DMS153 treated with DMSO at 0.1 percent for 48 hours (cell line): ENCODE results near the gene LUZP1.
A peak's percentile ranks its signal among the peaks of the same experiment; 100 is the strongest.
"Not testable (repeated sequence)": the region's sequence is repeated elsewhere in the genome, so short reads cannot be mapped to it uniquely, and the experiment has no call there.

ENCODE experiments used
- DNase-seq: peaks from one replicate; lab custom pipeline; 2025; ENCODE audit not compliant: unreplicated experiment; lab: John Stamatoyannopoulos, UW

LUZP1 gene

DNA sequence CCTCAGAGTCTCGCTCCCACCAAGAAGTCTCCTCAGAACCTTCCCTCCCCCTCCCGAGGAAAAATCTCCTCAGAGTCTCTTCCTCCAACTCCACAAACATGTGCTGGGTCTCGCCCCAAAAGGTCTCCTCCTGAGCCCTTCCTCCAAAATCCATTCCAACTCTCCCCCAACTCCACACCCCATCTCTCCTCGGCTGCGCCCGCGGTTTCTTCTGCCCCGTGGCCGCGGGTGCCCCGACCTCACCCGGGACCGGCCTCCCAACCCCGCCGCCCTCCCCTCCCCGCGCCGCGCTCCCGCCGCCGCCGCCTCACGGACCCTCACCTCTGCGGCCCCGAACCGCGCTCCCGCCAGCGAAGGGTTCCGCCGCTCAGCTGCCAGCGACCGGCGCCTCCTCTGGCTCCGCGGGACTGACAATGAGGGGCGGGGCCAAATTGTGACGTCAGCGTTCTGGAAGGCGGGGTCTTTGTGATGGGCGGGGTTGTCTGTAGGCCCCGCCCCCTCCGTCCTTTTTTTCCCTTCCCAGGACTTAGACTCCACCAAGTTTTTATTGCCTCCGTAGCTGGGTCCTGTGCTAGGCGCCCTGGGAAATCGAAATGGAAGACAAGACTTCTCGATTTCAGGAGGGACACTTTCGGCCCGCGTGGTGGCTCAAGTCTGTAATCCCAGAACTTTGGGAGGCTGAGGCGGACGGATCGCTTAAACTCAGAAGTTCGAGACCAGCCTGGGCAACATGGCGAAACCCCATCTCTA lies at the start of gene LUZP1:
LUZP1 (minus strand) TSS at position 412 of the 750 bp plus-strand sequence.
- DNase-seq, result peak; percentile 68

DNA sequence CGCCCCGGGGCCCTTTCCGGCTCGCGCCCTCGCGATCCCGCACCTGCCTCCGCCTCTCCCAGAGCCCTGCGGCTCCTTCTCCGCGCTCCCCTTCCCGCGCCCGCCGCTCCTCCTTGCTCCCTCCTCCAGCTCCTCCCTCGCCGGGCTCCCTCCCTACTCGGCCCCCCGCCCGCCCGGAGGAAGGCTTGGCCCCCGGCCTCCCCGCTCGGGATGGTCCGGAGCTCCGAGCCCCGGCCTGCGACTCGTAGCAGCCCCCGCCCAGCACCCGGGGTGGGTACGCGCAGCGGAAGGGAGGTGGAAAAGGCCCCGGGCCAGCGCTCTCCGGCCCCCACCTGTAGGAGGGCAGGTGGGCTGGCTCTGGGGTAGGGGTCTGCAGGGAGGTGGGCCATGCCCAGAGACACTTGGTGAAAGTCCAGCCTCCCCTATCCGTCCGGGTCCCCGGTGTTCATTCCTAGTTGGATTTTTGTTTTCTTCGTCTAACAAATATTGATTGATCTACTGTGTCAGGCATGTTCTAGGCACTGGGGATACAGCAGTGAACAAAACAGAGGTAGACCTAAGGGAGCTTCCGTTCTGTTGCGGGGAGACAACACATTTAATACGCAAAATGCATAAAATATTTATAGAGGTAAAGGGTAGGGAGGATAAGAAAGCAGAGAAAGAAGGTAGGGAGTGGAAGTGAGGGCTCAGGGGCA lies 48.9 kb upstream of the LUZP1 start, which contains the start of gene HTR1D:
HTR1D (minus strand) TSS at position 82 of the 695 bp plus-strand sequence. CDS start 23,283 bp downstream, outside the sequence.
- DNase-seq, result no peak

- no peak for DNase-seq
Measured at GRCh38 chr1:23216771-23217420, 48.2 kb upstream of the LUZP1 start.

DNA sequence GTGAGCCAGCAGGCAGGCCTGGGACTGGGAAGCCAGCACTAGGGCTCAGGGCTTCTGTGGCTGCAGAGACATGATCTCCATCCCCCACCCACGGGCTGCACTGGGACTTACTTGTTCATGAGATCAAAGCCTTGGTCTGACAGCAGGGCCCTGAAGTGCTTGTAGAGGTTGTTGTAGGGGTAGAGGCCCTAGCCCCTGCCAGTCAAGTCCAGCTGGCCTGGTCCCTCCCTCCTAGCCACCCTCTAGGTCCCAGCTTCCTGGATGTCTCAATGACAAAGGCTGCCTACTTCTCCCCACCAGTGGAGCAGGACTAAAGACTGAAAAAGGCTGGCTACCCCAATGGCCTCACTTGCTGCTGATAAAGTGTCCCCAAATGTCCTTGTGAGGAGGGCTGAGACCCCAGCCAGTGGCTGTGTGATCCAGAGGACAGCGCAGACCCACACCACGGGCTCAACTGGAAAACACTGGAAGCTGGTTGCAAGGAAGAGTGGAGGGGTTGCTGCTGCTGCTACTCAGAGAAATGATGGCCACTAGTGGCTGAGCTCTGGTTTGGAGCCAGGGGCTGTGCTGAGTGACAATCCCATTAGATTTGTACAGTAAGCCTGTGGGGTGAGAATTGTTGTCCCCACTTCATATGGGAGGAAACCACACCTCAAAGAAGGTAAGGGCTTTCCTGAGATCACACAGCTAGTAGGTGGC lies 47.2 kb upstream of the LUZP1 start:
- DNase-seq, result no peak

DNA sequence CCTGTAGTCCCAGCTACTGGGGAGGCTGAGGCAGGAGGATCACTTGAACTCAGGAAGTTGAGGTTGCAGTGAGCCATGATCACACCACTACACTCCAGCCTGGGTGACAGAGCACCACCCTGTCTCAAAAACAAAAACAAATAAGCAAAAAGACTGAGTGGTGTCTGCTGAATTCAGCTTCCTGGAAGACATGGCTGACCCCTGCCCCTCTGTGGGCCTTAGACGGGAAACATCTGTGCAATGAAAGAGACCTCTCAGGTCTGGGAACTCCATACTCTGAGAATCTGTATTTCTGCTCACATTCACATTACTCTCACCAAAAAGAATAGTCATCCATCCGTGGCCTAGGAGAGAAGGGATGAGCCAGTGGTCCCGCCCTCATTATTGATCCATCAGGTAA lies 46.6 kb upstream of the LUZP1 start:
- no peak for DNase-seq

- no peak for DNase-seq
Measured at GRCh38 chr1:23214640-23215039, 46.0 kb upstream of the LUZP1 start.

- no peak for DNase-seq
Measured at GRCh38 chr1:23211955-23212354, 43.3 kb upstream of the LUZP1 start.

DNA sequence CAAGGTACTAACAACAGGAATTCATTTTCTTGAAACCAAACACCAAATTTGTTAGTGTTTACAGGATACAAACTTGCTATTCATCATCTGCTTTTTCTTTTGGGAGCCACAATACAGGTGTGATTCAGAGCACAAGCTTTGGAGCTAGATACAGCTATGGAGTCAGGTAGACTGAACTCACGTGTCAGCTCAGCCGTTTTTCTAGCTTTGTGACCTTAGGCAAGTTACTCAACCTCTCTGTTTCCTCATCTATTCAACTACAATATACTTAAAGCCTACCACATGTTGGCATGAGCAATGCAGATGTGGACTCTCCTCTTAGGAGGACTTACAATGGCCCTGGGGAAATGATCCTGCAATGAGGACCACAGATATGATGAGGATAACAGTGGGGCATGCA lies 42.3 kb upstream of the LUZP1 start:
- DNase-seq, result no peak

- no peak for DNase-seq
Measured at GRCh38 chr1:23210351-23210785, 41.7 kb upstream of the LUZP1 start.

GRCh38 chr1:23209770-23210169 lies 41.1 kb upstream of the LUZP1 start:
- DNase-seq, result no peak

GRCh38 chr1:23208527-23208926 lies 39.9 kb upstream of the LUZP1 start:
- no peak for DNase-seq

- not testable (repeated sequence) for DNase-seq
Measured at GRCh38 chr1:23207733-23208132, 39.1 kb upstream of the LUZP1 start.

DNA sequence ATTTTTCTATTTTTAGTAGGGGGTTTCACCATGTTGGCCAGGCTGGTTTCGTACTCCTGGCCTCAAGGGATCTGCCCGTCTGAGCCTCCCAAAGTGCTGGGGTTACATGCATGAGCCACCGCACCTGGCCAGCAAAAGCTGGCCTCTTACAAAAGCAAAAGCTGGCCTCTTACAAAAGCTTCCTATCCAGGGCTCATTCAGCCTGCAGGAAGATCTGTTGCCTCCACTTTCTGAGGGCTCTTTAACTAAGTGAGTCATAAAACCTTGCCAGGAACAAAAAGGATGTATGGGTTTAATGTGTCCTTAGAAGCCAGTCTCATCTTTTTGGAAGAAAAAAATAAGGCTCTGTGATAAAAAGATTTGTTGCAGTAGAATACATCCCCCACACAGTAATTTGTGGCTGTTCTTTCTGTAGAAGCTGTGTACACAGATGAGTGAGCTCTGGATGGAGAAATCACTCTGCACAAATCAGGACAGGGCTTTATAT lies 33.6 kb upstream of the LUZP1 start:
- peak; percentile 17 for DNase-seq

- no peak for DNase-seq
Measured at GRCh38 chr1:23200883-23201282, 32.2 kb upstream of the LUZP1 start.

DNA sequence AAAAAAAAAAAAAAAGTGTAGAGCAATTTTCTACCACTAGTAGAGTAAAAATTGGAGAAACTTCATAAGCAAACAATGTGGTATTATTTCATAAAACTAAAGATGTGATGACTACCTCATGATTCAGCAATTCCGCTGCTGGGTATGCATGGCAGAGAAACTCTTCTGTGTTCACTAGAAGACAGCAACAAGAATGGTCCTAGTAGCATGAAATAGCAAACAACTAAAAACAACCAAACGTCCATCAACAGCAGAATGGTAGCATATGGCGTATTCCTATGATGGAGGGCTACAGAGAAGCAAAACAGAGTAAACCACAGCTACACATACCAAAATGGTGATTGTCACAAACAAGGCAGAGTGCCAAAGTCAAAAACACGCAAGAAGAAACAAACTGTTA lies 29.7 kb upstream of the LUZP1 start:
- no peak for DNase-seq

DNA sequence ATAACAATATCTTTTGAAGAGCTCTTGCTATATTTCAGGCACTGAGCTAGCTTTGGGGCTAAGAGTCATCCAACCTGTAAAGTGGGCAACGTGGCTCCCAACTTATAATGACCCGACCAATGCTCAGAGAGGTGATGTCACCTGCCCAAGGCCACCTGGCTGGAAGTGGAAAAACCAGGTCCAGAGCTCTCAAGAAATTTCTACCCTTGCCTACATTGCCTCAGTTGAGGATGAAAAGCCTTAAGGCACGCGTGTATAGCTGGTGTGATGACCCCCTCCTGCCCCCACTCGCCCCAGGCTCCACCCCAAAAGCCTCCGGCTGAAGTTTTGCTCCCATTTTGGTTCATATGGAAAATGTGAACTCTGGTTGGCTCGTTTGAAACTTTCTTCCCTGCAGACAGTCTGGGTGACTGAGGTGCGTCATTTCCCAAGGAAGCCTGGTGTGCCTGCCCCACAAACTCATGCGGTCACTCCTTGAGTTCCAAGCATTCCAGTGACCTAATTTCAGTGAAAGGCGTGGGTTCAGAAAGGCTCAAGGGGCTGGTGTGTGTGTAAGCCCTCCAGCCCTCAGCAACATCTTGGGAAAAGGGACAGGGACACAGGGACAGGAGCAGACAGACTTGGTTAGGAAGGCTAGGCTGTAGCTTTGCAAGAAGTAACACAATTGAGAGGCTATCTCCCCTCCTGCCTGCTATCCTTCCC lies 28.1 kb upstream of the LUZP1 start:
- DNase-seq, result no peak

DNA sequence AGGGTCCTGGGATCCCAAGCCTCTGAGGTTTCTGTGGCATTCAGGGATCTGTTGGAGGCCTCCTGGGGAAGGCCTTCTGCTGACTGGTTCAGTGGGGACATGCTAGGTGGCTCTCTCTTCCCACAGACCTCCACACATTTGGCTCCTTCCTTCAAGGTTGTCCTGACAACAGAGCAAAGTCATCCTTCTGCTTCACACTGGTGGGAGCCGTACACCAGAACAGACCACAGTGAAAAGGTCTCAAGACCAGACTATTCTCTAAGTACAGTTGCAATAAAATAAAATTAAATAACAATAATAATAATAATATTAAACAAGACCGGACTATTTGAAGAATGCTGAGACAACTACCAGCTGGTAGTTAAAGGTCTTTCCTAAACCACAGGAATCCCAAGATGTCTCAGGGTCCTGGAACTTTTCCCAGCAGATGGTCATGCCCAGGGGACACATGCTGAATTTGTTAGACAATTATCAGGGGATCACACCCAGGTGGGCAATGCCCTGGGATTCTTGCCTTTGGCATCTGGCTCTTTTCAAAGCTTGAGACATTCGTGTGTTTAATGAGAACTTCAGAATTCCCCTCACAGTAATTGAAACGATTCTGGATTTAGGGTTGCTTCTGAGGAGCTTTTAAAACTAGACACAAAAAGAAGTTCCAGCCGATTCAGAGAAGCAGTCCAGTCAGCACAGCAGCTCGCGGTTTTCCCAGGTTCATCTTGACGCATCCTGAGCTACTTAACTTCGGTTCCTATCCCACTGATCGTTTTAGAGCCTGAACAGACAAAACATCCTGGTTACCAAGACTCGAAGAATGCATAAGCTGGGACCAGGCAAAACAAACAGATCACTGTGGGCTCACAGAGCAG lies 25.7 kb upstream of the LUZP1 start:
- DNase-seq, result no peak

DNA sequence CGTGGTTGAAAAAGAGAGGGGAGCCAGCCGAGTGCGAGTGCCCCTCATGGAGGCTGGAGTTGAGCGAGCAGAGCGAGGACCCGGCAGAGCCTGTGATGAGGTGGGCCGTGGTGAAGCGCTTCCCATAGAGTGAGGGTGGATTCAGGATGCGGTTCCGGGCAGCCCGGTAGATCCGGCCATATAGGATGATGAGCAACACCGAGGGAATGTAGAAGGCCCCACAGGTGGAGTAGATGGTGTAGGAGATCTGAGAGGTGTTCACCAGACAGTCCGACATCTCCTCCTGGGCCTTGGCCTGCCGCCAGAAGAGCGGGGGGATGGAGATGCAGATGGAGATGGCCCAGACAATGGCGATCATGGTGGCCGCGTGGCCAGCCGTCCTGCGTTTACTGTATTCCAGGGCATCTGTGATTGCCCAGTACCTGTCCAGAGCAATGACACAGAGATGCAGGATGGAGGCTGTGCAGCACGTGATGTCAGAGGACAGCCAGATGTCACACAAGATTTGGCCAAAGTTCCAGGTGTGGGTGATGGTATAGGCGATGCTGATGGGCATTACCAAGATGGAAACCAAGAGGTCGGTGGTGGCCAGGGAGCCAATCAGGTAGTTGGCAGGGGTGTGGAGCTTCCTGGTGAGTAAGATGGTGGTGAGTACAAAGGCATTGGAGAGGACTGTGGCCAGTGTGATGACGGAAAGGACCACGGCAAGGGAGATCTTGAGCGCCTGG lies 24.9 kb upstream of the LUZP1 start:
- no peak for DNase-seq

- no peak for DNase-seq
Measured at GRCh38 chr1:23191199-23191598, 22.5 kb upstream of the LUZP1 start.
